Gastrocnemius medialis (tissue), 4 donors: ENCODE data around the gene RCVRN.

Source experiments
- CTCF ChIP-seq, 5 experiments: fragments of 450-650 bp in 3 of 5; fragments of 200-600 bp in 2 of 5; sonication (generic) in 2 of 5; IDR thresholded peaks in 4 of 5; conservative IDR thresholded peaks in 1 of 5; 1 replicate in 4 of 5; 2 replicates in 1 of 5; pipeline ENCODE4 v1.5.1; 2016 to 2019; ENCODE audit warnings: antibody characterized with exemption in 5 of 5, mild to moderate bottlenecking in 3 of 5, moderate library complexity in 3 of 5
- POLR2A ChIP-seq, 2 donors: fragments of 450-650 bp; IDR thresholded peaks; one replicate each; pipeline ENCODE4 v1.6.1; 2017; ENCODE audit warnings: antibody characterized with exemption in 2 of 2, mild to moderate bottlenecking in 2 of 2, moderate library complexity in 2 of 2

GRCh38 chr17:9900044-9900594 is 5.0 kb downstream of the RCVRN start:
- TF ChIP-seq CTCF (IDR thresholded peaks at IDR 0.05 in 4 of 5, conservative IDR thresholded peaks at IDR 0.05 in 1 of 5) = no peak
- TF ChIP-seq POLR2A (IDR thresholded peaks at IDR 0.05) = no peak
